GM13976 (cell line): ENCODE results near the gene ARL6IP6.
"Not testable (repeated sequence)": the region's sequence is repeated elsewhere in the genome, so short reads cannot be mapped to it uniquely, and the experiment has no call there.

Source experiments
- DNase-seq: peaks from one replicate; pipeline ENCODE4 v3.0.0; 2012; ENCODE audit warnings: low spot score
- CTCF ChIP-seq: IDR thresholded peaks from 2 replicates; pipeline ENCODE4 v1.5.1; 2012; ENCODE audit warnings: borderline replicate concordance, mild to moderate bottlenecking; ENCODE audit not compliant: insufficient read depth; ENCODE audit errors: extremely low read depth, missing control alignments, control extremely low read depth
- in situ Hi-C: fragments of 300-500 bp; cut with MboI; formaldehyde crosslinking; loops from one replicate; pipeline ENCODE4 v1.12.0; 2022; ENCODE audit warnings: low sequenced_read_pairs, mixed read lengths, inconsistent platforms; ENCODE audit not compliant: unreplicated experiment

Gene ARL6IP6

DNA sequence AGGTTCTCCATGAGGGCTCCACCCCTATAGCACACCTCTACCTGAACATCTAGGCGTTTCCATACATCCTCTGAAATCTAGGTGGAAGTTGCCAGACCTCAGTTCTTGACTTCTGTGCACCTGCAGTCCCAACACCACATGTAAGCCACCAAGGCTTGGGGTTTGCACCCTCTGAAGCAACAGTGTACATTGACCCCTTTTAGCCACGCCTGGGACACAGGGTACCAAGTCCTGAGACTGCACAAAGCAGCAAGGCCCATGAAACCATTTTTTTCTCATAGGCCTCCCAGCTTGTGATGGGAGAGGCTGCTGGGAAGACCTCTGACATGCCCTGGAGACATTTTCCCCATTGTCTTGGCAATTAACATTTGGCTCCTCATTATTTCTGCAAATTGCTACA, 20.0 kb downstream of the ARL6IP6 start:
- in situ Hi-C loops = no loop called here
- DNase-seq = no peak
- TF ChIP-seq CTCF = no peak

GRCh38 chr2:152739705-152740104, 21.3 kb downstream of the ARL6IP6 start:
- DNase-seq, in situ Hi-C loops: not testable (repeated sequence)

DNA sequence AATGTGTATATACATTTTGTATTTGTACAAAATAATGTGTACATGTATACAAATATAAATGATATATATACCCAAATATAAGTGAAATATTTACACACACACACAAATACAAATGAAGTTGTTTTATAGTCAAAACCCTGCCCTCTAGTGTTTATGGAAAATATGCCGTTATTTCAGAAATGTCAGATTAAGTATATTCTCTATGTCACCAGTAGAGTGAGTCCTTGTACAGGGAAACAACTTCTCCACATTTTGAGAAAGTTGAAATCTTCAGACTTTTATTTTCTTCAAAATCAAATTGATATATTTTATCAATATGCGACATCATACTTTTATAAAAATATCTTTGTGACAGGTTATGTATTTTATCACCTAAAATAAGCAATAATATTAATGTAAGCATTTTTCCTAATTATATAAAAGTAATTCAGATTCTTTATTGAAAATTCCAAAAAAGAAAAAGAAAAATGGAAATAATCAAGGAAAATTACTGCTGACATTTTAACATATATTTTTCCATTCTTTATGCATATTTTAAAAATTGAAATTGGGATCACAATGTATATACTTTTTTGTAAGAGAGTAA, 22.4 kb downstream of the ARL6IP6 start:
- TF ChIP-seq CTCF = peak; percentile 62
- in situ Hi-C loops = no loop called here
- peak; percentile 50 for DNase-seq

DNA sequence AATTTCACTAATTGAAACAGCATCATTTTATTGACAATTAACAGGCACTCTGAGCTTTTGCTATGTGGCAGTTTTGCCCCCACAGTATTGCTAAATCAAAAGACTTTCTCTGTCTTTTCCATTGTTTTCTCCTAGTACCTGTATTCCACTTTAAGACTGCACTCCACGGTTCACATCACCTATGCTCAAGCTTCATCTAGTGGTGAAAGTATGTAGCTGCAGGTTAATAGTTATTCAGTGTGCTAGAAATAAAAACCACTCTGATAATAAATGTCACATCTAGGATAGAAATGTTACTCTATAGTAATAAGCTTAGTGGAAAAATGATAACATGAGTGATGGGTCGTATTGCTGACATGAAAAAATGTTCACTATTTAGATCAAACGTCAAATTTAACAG, 24.6 kb downstream of the ARL6IP6 start:
- in situ Hi-C loops = no loop called here
- peak; percentile 28 for TF ChIP-seq CTCF

DNA sequence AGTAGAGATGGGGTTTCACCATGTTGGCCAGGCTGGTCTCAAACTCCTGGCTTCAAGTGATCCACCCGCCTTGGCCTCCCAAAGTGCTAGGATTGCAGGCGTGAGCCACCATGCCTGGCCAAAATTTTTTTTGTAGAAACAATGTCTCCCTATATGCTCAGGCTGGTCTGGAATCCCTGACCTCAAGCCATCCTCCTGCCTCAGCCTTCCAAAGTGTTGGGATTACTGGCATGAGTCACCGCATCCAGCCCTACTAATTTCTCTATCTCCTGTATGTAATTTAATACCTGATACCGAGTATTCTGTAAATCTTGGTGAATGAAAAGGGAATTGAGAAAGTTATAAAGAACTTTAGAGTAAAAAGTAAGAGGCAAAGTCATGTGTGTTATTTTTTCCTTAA, 29.3 kb downstream of the ARL6IP6 start:
- in situ Hi-C loops, DNase-seq: not testable (repeated sequence)

More for the DNA sequence above, 24.6 kb downstream of the ARL6IP6 start:
- DNase-seq = peak; percentile 16

DNA sequence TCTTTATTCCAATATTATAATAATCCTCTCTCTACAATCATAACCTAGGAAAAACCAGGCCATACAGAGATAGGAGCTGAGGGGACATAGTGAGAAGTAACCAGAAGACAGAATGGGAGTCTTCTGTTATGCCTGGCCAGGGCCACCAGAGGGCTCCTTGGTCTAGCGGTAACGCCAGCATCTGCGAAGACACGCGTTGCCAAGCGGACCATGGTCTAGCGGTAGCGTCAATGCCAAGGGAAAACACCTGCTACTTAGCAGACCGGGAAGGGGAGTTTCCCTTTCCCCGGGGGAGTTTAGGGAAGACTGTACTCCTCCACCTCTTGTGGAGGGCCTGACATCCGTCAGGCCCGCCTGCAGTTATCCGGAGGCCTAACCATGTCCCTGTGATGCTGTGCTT, 36.6 kb downstream of the ARL6IP6 start:
- in situ Hi-C loops = no loop called here
- TF ChIP-seq CTCF = no peak
- no peak for DNase-seq

DNA sequence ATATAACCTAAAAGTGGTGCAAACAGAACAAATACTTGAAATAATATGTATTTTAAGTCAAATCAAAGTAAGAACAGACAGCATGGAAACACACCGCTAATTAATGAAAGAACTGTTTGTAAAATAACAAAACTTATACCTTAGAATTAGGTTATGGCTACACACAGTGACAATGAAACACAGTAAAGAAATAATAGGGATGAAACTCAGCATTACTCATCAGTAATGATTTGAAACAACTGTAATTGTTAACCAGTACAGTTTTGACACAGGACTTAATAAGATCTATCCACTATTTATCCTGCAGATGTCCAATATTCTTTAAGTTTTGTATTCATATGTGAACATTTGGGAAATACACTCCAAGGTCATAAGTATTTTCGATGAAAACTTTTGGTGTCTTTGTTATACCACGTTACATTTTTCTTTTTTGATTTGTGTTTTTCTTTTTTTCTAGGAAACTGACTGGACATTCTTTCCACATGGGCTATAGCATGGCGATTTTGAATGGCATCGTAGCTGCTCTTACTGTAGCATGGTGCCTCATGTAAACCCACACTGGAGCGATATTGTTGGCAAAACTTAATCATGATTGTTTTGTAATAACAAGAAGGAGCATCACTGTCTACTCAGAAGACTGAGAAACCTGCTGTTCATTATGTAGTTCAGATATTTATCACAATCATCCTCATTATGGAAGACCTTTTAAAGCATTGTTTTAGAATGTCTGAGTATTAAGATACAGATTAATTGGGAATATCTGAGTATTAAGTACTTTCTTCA, 41.1 kb downstream of the ARL6IP6 start:
- TF ChIP-seq CTCF = no peak
- in situ Hi-C loops = no loop called here
- DNase-seq = no peak
